Measurements from ENCODE around the gene NFRKB.
"Not testable (repeated sequence)": the region's sequence is repeated elsewhere in the genome, so short reads cannot be mapped to it uniquely, and the experiment has no call there.

NFRKB gene

DNA sequence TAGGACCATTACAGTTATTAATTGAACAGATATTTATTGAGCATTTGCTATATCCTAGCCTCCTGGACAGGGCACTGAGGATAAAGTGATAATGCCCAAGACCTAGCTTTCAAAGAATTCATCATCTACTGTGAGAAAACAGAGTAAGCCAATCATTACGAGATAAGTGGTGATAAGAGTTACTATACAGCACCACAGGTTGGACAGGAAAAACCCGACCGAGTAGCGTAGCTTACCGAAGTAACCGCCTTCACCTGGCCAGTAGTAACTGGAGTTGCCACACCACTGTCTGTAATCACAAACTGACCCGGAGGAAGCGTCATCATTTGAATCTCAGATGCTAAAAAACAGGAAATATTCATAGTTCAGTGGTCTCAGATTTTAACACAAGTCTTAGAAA is 10.0 kb upstream of the NFRKB start:
- intact Hi-C loops (cut with DNase I): no loop called here
- DNase-seq: no peak

DNA sequence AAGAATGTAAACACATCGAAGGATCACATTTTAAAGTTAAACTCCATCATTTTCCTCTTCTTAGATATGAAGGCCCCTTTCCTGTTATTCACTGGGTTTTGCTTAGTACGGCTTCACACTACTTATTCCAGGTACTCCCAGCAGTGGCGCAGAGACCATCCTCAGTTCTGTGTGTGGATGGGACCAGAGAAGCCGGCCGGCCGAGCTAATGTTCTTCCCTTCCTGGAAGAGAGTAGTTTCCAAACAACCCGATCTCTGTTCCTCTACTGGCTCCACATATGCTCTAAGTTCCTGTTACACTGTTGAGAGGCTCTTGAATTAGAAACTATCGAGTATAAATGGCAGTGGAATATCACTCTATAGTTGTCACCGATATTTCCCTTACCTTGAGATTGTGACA is 684 bp upstream of the NFRKB start:
- intact Hi-C loops (cut with DNase I): loop anchor here (10.0 kb wide), 1 partner anchor 169 kb away; the partner anchor contains the start of gene APLP2
- DNase-seq: peak in 8 of 42 donors; percentile 8 to 42 (median 26)

DNA sequence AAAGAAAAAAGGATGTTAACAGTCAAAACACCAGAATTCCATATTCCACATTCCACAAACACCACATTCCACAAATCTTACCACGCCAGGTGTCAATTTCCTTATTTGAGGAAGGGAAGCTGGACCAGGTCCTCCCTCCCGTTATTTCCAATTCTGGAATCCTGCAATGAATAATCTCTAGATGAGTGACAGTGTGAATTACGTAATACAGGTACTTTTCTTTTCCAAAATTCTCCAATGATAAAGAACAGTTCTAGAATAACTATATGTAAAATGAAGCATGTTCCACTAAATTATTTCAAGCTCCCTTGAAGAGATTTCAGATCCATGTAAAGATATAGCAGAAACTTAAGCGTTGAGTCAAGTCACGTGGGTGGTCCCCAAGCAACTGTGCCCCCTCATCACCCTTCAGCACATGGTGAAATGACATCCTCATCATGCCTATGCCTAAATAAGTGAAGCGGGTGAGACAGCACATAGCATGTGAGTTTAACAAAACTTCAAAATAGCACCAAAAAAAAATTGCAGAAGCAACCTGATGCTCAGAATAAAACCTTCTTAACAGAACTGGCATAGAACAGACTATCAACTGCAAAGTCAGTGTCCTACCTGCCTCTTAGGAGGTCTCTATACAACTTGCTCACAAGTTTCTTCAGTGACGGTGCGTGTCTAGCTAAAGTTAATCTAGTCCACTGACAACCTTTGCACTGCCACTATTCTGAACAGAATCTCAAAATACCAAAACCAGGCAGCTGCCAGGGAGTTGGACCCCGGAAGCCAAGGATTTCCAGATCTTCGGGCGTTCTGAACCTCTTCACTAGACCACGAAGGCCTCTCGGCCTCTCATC is 876 bp downstream of the NFRKB start:
- intact Hi-C loops (cut with DNase I): loop anchor here (10.0 kb wide), 1 partner anchor 170 kb away; the partner anchor contains the start of gene APLP2

DNA sequence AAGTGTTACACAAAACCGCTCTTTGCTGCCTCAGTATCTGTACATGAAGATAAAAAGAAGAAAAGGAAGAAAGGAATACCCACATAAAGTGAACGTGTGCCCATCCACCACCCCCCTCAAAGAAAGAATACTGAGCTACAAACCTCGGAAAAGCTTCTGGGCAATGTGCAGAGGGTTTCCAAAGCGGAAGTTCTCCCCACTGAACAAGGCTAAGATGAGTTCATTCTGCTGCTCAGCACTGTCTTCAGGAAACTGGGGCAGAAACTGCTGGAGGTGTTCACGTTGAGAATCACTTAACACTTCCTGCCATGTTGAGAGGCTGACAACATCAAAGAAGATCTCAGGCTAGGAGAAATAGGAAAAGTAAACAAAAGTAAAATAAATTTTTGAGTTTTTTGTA is 6.9 kb downstream of the NFRKB start:
- no peak for DNase-seq
- intact Hi-C loops (cut with DNase I): no loop called here

More for the DNA sequence above, 876 bp downstream of the NFRKB start:
- DNase-seq: peak in 33 of 42 donors; percentile 10 to 81 (median 44)

DNA sequence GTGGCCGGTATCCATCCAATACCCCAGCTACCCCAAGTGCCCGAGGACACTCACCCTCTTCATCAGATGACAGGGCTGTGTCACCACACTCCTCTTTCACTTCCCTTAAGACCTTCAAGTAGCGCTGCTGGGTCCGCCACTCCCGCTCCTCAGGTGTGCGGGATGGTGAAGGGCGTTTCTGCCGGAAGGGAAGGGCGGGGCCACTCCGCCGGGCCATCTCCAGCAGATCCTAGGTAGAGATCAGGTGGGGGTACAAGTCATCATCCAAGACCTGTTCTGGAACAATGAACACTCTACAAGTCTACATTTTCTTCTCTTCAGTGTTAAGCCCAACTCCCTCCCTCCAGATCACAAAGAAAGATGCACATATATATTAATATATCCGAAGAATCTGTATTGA is 10.0 kb downstream of the NFRKB start:
- intact Hi-C loops (cut with DNase I): no loop called here
- DNase-seq: no peak

DNA sequence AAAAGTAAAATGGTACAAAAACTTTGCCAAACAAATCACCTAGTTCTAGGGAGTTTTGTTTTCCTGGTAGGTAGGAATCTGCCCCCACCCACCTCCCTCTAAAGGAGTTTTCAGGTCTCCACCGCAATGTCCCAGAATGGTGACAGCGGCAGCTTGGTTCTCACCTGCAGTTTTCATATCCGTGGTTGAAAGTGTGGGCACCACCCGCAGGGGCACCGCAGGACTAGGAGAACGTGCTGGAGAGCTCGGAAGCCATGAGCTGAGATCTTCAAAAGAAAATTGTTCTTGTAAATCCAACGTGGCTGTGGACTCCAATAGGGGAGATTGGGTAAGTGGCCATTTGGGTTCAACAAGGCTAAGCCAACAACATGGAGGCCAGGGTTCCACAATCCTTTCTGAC is 10.8 kb downstream of the NFRKB start:
- intact Hi-C loops (cut with DNase I): no loop called here
- no peak for DNase-seq

DNA sequence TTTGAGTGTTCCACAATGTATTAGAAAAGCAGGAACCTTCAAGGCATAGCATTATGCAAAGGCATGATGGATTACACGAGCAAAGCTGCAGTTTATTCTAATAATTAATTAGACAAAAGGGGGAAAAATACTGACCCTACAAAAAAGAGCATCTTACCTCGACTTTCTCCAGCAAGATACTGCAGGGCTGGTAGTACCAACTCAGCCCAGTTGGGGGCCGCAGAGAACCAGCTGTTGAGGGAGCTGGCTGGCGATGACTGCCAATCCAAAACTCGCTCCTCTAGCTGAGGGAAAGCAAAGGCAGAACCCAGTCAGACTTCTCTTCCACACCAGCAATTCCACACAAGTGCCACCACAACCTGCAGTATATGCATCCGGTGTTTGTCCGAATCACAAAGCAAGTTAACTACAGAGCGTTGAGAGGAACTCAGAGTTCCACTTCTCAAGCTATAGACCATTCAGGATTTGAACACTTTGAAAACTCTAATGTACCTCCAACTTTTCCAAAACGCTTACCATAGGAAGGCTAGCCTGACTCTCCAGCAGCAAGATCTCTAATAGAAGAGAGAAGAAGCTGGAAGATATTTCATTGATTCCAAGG is 13.7 kb downstream of the NFRKB start:
- intact Hi-C loops (cut with DNase I): no loop called here
- peak in 26 of 42 donors; percentile 13 to 68 (median 36) for DNase-seq

DNA sequence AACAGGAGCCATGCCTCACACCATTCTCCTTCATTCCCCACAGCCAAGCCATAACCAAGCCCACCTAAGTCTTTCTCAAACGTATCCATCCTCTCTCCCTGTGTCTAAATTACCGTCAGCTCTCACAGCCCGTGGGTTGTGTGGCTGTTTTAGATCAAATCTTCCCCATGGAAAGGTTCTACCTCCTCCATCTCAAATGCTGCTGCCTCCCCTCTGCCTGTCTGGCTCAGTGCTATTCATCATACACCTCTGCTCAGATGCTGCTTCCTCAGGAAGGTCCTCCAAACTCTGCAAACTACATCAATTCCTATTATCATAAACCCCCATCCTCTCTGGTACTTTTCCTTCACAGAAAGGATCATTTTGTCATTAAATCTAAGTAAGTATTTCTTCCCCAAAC is 15.1 kb downstream of the NFRKB start:
- intact Hi-C loops (cut with DNase I): no loop called here
- peak in 15 of 42 donors; percentile 17 to 67 (median 37) for DNase-seq

DNA sequence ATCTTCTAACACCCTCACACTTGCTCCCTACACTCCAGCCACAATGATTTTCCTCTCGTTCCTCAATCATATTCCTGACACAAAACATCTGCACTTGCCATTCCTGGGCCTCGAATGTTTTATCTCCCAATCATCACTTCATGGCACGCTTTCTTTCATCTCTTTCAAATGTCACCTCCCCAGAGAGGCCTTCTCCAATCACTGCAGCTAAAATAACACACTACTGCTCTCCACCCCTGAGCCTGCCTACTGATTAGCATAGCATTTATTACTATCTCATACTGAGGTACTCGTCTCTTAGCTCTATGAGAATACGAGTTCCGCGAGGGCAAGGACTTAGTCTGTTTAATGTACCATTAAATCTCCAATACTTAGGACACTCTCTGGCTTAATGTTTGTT is 23.5 kb downstream of the NFRKB start:
- DNase-seq: no peak
- intact Hi-C loops (cut with DNase I): no loop called here

DNA sequence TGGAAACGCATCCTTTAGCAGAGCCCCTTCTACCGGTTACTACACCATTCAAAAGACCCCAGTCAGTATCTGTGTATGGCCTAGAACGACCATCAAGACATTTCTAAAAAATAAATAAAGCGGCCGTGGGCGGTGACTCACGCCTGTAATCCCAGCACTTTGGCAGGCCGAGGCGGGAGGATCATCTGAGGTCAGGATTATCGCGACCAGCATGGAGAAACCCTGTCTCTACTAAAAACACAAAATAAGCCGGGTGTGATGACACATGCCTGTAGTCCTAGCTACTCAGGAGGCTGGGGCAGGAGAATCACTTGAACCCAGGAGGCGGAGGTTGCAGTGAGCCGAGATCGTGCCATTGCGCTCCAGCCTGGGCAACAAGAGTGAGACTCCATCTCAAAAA is 26.8 kb downstream of the NFRKB start:
- intact Hi-C loops (cut with DNase I); DNase-seq: not testable (repeated sequence)

DNA sequence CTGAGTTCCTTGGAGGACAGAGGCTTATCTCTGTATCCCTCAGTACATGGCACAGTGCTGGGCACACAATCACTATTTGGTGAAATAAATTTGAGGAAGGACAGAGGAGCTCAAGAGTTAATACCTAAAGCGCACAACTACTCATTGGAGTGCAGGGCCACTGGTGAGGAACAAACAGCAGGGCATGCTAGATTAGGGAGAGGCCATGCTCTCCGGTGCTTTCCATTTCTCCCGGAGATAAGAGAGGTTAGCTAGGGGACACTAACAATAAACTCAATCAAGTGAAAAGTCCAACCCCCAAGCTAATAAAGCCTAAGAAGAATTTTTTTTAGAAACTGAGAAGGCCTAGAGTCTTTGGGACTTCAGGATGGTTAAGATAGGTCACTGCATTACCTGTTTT is 29.1 kb downstream of the NFRKB start:
- intact Hi-C loops (cut with DNase I): no loop called here
- DNase-seq: no peak

DNA sequence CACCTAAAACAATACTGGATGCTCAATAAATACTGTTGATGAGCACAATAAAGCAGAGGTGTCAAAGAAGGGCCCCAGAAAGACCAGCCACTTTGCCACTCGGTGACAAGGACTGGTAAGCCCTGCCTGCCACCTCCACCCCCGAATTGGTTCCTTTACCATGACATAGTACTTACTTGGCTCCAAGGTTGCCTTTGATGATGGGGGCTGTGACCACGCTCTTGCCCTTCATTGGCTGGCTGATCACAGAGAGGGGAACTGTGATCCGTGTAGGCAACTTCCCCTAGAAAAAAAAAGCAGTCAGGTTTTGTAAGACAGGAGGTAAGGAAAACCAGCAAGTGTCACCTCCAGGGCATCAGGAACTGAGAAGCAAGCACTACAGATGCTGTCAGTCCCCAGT is 29.7 kb downstream of the NFRKB start:
- intact Hi-C loops (cut with DNase I): no loop called here
- DNase-seq: peak in 30 of 42 donors; percentile 16 to 78 (median 41)

DNA sequence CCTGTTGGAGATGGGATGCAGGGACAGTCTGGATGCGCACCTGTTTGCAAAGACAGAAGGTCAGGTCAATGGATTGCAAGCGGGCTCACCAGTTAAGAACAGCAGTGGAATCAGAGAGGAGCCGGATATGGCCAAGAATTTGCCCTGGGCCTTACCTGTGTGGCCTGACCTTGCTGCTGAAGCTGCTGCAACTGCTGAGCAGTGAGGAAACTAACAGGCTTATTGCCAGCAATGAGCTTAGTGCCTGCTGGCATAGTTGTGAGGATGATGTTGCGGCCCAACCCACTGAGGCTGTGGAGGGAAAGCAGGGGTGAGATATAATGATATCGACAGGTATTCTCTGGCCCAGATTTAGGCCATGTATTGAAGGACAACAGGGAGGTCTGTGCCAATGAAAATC is 30.6 kb downstream of the NFRKB start:
- intact Hi-C loops (cut with DNase I): no loop called here
- DNase-seq: no peak

DNA sequence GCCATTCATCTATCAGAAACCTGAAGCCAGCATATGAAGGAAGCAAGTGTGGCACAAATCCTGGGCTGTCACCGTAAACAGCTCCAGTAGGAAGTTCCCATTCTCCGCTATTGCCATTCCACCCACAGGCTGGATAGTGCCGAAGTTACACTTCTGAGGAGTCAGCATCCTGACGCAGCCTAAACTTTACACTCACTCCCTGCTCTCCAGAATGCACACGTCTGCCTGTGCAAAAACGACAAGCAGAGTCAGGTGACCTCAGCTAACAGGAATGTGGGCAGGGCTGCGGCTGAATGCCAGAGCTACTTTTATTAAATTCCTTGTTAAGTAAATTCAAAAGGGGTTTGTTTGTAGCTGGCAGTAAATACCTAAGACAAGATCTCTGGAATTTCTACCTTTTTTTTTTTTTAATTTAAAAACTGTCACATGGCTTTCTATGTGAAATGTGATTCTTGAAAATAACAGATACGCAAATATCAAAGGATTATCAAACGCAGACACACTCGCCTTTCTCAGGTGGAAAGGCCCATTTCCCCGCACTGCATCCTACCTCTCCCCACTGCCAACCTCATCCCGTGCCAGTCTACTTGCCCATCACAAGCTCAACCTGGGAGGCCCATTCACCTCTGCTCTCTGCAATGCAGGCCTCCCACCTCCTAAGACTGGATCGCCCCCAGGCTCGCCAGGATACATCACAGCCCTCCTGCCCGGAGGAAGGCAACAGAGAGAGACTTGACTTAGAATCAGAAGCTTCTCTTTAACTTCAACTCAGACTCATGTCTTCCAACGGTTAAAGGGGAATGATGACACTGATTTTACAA is 33.5 kb downstream of the NFRKB start:
- peak in 39 of 42 donors; percentile 14 to 80 (median 46) for DNase-seq
- intact Hi-C loops (cut with DNase I): no loop called here

DNA sequence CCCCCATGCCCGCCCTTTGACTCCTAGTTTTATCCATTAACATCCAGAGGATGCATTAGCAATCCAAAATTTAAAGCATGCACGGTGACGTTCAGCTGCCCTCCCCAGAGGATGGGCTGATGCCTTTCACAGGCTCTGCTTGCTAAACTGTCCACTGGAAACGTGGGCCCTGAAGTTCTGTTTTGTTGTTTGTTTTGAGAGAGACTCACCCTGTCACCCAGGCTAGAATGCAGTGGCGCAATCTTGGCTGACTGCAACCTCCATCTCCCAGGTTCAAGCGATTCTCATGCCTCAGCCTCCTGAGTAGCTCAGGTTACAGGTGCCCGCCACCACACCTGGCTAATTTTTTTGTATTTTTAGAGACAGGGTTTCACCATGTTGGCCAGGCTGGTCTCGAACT is 39.3 kb downstream of the NFRKB start:
- no peak for DNase-seq
- intact Hi-C loops (cut with DNase I): no loop called here

DNA sequence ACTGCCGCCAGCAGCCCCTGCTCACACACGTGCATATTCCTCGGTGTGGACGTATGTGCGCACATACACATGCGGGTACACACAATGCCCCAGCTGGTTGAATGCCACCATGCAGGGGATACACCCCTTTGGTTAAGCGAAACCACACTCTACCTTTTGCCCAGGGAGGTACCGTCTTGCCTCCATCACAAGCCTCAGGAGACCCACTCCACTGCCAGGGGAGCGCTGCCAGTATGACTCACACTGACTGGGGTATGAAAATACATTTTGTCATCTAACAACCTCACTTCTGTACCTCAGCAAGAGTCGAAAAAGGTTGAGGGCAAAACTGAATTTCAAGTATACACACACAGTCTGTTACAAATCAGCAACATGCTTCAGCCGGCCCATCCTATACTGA is 40.3 kb downstream of the NFRKB start:
- DNase-seq: no peak
- intact Hi-C loops (cut with DNase I): no loop called here

DNA sequence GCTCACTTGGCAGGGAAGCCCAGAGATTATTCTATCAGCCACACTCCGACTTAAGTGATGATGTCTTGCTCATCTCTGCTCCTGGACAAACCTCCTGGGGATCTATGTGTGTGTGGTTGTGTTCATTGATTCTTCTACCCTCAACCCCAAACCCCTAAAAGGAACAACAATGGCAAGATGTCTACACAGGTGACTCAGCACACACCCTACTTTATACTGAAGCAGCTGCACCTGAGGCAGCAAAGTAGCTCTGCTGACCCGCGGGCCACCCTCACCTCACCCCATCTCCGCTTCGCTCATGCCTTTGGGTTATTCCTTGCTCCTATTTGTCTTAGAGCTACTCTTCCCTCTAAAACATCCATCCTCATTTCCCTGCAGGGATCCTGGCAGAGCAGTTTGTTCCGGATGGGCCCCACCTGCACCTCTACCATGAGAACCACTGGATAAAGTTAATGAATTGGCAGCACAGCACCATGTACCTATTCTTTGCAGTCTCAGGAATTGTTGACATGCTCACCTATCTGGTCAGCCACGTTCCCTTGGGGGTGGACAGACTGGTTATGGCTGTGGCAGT is 41.1 kb downstream of the NFRKB start:
- DNase-seq: no peak
- intact Hi-C loops (cut with DNase I): no loop called here

DNA sequence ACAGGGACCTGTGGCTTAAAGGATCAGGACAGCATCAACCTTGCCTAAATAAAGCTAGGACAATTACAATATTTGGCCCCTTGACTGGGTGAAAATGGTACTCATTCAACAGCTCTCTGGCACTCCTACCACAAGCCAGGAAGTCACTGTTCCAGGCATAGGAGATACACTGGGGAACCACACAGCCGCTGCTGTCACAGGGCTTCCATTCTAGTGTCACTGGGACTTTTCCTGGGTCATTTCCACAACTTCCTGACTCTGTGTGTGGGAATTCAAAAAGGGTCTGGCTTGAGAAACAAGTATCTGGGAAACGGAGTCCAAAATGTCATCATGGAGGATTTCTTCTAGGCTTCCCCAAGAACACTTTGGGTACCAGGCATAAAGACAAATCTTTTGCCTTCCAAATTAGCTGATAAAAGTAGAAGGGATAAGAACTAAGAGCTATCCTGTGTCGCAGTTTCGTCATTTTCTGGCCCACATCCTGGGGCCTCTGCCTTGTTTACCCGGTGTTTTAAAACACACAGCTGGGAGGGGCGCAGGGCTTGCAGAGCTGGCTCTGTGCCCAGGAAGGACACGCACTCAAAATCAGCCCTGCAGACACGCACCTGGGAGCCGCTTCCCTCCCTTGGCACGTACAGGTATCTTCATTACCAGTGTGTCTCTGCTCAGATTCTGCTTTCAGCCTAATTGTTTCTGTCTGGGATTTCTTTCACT is 41.7 kb downstream of the NFRKB start:
- no peak for DNase-seq
- intact Hi-C loops (cut with DNase I): no loop called here
